WI38 (cell line): Measurements from ENCODE around the gene MYL4.
A peak's percentile ranks its signal among the peaks of the same experiment; 100 is the strongest.
"Not testable (repeated sequence)": the region's sequence is repeated elsewhere in the genome, so short reads cannot be mapped to it uniquely, and the experiment has no call there.

Experiments
- H3K4me3 ChIP-seq: 2 replicates; pipeline ENCODE4 v1.5.1; 2011; ENCODE audit warnings: low read depth, mild to moderate bottlenecking, control low read depth, low read length
- TF ChIP-seq, protein P1 (sequence below): IDR thresholded peaks from 2 replicates; pipeline ENCODE4 v1.5.1; 2012; ENCODE audit warnings: low read depth, mild to moderate bottlenecking, control low read depth, low read length

The MYL4 gene

GRCh38 chr17:47176389-47176826 lies 32.7 kb upstream of the MYL4 start:
- no peak overlapping the region for H3K4me3 ChIP-seq
- TF ChIP-seq, protein P1, sequence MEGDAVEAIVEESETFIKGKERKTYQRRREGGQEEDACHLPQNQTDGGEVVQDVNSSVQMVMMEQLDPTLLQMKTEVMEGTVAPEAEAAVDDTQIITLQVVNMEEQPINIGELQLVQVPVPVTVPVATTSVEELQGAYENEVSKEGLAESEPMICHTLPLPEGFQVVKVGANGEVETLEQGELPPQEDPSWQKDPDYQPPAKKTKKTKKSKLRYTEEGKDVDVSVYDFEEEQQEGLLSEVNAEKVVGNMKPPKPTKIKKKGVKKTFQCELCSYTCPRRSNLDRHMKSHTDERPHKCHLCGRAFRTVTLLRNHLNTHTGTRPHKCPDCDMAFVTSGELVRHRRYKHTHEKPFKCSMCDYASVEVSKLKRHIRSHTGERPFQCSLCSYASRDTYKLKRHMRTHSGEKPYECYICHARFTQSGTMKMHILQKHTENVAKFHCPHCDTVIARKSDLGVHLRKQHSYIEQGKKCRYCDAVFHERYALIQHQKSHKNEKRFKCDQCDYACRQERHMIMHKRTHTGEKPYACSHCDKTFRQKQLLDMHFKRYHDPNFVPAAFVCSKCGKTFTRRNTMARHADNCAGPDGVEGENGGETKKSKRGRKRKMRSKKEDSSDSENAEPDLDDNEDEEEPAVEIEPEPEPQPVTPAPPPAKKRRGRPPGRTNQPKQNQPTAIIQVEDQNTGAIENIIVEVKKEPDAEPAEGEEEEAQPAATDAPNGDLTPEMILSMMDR = no peak

DNA sequence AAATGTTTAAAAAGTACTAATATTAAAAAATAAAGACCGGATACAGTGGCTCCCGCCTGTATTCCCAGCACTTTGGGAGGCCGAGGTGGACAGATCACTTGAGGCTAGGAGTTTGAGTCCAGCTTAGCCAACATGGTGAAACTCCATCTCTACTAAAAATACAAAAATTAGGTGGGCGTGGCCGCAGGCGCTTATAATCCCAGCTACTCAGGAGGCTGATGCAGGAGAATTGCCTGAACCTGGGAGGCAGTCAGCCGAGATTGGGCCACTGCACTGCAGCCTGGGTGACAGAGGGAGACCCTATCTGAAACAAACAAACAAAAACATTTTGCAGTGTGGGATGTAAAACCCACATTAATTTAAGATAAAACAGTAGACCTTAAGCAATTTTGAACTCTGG lies 31.9 kb upstream of the MYL4 start:
- TF ChIP-seq, protein P1 = no peak
- no peak overlapping the region for H3K4me3 ChIP-seq

- H3K4me3 ChIP-seq = no peak overlapping the region
- TF ChIP-seq, protein P1 = no peak
These were observed 30.0 kb upstream of the MYL4 start for GRCh38 chr17:47179141-47179540.

DNA sequence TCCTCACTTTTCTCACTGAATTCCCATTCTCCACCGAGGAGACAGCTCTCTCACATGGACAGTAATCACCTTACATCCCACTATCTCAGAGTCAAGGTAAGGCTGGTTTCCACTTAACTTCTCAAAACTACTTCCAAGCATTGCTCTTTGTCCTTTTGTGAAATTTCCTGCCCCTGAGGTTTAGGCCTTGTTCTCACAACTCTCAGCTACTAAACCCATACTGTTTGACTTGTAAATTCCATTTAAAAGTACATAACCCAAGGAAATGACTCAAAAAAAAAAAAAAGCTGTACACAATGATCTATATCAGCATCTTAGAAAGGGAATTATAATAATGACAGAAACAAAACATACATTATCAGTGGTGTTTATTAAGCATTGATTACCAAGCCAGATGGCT lies 28.8 kb upstream of the MYL4 start:
- TF ChIP-seq, protein P1 = no peak
- no peak overlapping the region for H3K4me3 ChIP-seq

- H3K4me3 ChIP-seq = not testable (repeated sequence)
These were observed 28.2 kb upstream of the MYL4 start for GRCh38 chr17:47180988-47181387.

- TF ChIP-seq, protein P1 = no peak
- H3K4me3 ChIP-seq = no peak overlapping the region
These were observed 24.5 kb upstream of the MYL4 start for GRCh38 chr17:47184681-47185080.

DNA sequence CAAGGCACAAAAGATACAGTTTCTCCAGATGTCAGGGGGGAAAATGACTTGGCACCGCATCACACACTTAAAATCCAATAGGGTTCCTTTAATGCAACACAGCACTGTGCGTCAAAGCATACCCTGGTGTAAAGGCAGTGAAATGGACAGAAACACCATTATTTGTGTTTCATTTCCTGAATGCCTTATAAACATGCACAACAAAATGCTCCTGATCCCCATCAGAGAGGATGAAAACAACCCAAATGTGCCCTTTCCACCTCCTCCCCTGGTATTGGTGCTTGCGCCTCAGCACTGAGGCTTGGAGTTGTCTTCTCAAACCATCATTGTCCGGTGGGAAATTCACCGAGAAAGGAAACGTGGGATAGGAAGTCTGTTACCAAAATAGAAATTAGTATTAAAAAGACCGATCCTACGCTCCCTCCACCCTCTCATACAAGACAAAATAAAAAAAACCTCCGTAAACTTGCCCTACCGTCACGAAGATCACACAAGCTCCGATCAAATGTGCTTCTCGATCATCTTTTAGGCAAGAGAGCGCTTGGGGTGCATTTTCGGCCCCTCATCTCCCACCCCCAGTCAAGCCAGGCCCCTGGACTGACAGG lies 20.8 kb upstream of the MYL4 start:
- peak overlapping the region; percentile 97 for H3K4me3 ChIP-seq
- TF ChIP-seq, protein P1 = no peak
